COR-L47 (cell line): ENCODE results near the gene KLK6.

Experiments used
- DNase-seq: peaks from one replicate; lab custom pipeline; 2025; lab: John Stamatoyannopoulos, UW

KLK6 gene

DNA sequence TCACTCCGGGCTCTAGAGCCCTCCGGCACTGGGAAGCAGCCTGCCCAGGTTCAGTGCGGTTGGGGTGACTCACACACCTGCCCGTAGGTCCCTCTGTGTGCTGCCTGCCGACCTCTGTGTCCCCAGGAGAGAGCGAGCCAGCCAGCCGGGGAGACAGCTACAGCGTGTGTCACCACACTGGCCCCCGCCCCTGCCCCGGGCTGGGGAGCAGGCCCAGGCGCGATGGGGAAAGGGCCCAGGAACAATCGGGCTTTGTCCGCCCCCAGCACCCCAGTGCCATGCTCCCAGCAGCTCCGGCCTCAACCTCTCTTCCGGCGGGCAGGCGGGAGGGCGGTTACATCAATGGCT lies at the start of gene KLK6:
Gene KLK6, minus strand, starts transcription at position 179 of the 348 bp plus-strand sequence. CDS start 1,487 bp downstream, outside the sequence.
- no peak for DNase-seq

DNA sequence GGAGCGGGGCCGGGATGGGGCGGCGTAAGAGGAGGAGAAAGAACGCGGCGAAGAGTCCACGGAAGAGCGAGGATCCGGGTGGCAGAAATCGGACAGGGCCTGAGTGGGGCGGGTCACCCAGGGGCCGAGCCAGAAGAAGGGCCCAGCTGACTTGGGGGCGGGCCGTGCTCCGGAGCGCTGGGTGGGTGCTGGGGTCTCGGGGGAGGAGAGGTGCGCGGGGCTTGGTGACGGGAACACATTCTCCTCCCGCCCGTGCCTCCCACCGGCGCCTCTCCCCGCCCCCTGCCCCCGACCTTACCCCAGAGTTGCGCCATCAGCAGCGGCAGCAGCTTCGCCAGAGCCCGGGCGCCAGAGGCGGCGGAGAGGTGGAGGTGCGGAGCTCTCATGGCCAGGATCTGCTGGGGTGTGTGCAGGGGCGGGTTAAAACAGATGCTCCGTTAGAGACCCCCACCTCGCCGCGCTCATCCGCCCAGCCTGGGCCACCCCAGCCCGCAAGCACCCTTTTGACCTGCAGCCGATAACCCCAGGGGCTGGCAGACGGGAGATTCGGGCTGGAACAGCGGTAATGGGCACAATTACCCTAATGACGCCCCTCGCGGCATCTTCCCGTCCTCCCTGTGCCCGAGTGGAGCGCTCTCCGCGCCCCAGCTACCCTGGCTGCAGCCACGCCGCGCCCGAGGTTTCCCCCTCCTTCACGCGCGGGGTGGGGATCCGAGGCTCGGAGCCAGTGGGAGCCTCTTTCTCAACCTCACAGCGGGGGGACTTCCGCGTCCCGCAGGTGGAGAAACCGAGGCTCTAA lies 49.6 kb upstream of the KLK6 start:
- no peak for DNase-seq

DNA sequence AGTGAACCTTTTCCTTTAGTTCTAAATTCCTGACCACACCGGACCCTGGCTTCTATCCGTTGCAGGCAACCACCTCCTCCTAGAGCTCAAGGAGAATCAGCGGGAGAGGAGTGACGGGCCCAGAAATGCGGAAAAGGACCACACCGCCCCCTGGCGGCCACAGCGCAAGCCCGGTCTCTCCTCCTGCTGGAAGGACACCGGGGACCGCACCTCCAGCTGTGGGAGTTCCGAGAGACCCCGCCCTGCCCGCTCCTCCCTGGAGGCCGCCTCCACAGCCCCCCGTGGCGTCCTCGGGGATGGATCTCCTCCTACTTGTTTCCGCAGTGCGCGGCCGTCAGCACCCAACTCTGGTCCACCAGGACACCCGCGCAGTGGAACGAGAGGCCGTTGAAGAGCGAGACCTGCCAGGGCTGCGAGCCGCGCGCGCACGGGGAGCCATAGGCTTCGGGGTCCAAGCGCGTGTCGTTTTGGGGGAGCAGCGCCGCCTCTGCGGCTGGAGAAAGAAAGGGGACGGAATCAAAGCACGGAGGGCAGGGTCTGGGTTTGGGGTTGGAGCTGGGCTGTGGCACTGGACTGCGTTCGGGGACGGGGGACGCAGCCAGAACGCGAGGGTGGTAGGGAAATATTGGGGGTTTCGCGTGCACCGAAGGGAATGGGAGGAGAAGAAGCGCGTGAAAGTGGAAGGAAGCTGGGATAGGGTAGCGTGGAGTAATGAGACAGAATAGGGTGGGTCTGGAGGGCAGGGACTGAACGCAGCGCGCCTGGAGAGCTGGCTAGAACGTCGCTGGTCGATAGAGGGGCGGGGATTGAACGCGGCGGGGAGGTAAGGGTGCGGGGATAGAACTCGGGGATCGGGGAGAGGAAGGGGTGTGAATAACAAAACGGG lies 47.6 kb upstream of the KLK6 start:
- DNase-seq, result no peak

DNA sequence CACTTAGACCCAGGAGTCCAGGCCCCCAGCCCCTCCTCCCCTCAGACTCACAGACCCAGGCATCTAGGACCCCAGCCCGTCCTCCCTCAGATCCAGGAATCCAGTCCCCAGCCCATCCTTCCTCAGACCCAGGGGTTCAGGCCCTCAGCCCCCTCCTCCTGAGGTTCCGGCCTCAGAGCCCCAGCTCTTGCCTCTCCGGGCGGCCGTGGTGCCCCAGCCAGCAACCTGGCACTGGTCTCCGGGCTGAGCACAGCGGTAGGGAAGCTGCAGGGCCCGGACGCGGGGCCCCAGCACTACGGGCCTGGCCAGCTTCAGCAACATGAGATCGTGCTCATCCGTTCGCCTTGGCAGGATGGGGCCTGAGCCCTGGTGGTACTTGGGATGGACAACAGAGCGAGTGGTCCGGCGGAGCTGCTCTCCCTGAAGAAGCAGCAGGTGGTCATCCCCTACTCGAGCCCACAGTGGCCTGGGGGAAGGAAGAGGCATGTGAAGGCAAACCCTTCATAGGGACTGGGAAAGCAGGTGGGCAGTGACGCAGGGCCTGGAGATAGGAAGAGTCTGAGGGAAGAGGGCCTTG lies 46.4 kb upstream of the KLK6 start:
- no peak for DNase-seq

DNA sequence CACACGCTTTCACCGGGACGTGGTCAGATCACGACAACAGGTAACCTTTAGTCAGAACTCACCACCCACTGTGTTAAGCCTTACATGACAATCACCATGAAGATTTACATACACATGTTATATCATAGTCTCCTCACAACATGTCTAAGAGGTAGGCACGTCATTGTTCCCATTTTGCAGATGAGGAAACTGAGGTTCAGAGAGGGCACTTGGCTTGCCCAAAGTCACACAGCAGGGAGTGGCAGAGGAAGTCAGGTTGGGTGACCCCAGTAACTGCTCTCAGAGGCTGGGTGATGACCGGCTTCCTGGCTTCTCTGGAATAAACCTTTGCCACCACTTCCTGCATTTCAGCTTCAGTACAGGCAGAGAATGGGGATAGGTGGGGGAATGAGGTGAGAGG lies 44.9 kb upstream of the KLK6 start:
- DNase-seq, result no peak

DNA sequence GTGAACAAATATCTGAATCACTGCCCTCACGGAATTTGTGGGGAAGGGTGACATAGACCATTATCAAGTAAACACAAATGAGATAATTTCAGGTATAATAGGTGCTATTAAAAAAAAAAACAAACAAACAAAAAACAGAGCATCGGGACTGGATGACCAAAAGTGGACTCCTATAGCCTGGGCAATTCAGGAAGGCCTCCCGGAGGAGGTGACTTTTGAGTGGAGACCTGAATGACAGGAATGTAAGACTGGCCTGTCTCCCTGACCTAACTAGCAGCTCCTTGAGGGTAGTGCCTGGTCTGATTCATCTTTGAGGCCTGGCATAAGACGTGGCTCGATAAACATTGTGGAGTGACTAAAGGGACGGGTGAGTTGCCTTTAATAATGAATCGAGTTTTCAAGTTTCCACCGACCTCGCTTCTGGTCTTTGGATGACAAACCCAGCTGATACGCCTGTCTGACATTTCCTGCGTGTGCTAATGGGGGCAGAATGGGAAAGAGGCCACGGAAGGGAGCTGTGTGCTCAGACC lies 43.3 kb upstream of the KLK6 start:
- DNase-seq, result no peak

DNA sequence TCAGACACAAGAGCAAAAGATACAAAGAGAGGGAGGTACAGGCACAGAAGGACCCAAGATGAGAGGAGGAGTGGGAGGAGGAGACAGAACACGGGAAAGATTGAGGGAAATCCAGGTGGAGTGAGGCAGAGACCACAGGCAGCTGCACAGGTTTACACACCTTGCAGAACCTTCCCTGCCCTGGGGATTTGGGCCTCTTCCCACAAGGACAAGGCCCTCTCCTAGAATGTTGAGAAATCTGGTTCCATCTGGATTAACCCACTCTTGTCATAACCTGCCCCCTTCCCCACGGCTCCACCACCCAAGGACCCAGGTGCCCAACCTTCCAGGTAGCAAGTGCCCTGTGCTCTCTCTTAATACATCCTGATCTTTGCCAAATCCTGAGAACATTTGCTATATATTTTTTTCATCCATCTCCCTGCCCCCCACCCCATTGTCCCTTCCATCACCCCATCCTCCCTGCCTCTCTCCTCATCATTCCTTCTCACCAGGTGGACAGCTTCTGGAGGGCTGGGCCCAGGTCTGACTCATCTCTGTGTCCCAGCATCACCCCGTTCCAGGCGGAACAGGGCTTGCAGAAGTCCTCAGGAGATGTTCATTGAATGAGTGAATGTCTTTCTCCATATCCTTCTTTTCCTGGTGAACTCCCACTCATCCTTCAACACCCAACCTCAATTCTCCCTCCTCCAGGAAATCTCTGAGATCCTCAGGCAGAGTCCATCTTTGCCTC lies 40.8 kb upstream of the KLK6 start:
- no peak for DNase-seq

DNA sequence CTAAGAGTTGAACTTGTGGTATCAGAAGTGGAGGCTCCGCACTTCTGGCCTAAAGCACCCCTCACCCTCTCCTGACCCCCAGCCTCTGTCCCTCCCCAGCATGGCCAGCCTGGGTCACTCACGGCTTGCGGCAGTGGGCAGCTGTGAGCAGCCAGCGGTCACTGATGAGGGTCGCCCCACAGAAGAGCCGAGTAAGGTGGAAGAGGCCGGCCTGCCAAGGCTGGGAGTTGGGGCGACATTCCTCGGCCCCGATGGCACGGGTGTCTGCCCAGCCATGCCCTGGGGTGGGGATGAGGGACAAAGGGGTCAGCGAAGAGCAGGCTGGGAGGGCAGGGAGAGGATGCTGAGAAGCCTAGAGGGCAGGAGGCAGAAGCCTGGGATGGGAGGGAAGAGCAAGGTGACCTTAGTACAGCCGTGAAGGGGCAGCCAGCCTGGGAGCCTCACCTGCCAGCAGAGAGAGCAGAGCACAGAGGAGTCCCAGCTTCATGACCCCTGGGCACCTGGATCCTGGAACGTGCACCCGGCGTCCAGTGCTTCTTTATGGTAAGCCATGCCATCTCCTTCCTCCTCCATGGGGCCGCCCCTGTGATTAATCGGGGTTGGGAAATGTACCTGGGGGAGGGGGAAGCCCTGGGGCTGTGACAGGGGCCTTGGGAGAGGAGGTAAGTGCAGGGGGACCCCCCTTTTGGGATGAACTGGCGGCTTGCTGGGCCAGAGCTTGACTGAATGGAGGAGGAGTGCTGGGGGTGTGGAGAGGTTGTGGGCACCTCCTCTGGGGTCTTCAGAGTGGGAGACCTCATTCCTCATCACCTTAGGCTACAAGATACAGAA lies 39.9 kb upstream of the KLK6 start:
- DNase-seq, result no peak

DNA sequence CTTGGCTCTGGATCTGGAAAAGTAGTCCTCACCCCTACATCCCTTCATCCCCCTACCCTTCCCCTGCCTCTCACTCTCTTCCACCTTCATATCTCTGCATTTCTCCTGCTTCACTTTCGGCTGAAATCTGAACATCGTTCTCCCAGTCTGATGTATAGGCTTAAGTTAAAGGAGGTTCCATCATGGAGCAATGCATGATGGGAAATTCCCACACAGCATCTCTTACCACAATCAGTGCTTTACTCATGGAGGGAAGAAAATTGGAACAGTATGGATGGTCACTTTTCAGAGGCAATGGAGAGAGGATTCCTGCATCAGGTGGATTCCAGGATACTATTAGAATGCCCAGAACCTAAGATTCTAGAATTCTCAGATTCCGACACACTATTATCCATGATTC lies 38.1 kb upstream of the KLK6 start:
- DNase-seq, result no peak

DNA sequence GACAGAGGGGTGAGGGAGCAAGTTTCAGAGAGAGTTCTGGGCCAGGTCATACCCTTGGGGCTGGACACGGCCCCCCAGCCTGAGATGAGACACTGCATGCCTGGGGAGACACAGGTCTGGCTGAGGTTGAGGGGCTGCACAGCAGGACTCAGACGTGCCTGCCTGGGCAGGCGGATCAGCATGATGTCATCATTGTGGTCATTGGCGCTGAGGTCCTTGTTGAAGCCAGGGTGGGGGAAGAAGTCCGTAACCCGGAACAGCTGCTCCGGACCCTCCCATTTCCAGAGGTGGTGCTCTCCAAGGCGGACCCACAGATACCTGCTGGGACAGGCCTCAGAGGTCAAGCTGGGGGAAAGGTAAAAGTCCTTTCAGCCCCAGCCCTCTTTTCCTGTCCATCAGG lies 37.0 kb upstream of the KLK6 start:
- DNase-seq, result no peak

DNA sequence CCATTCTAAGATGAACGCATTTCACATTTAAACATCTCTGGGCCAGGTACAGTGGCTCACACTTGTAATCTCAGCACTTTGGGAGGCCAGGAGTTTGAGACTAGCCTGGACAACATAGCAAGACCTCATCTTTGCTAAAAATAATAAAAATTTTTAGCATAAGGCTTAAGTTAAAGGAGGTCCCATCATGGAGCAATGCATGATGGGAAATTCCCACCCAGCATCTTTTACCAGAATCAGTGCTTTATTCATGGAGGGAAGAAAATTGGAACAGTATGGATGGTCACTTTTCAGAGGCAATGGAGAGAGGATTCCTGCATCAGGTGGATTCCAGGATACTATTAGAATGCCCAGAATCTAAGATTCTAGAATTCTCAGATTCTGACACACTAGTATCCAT lies 35.9 kb upstream of the KLK6 start:
- no peak for DNase-seq

DNA sequence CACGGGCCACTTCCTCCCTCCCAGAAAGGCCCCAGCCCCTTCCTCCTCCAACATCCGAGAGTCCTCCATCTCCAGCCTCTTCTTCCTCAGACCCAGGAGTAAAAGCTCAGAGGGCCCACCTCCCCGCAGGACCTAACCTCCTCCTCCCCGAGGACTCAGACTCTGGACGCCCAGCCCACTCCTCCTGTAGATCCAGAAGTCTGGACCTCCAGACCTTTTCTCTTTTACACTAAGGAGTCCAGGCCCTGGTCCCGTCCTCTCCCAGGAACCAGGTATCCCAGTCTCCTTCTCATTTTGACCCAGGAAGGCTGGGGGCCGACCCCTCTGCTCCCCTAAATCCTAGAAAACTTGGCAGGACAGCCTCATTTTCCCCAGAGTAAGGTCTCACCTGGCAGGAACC lies 33.9 kb upstream of the KLK6 start:
- DNase-seq, result no peak

DNA sequence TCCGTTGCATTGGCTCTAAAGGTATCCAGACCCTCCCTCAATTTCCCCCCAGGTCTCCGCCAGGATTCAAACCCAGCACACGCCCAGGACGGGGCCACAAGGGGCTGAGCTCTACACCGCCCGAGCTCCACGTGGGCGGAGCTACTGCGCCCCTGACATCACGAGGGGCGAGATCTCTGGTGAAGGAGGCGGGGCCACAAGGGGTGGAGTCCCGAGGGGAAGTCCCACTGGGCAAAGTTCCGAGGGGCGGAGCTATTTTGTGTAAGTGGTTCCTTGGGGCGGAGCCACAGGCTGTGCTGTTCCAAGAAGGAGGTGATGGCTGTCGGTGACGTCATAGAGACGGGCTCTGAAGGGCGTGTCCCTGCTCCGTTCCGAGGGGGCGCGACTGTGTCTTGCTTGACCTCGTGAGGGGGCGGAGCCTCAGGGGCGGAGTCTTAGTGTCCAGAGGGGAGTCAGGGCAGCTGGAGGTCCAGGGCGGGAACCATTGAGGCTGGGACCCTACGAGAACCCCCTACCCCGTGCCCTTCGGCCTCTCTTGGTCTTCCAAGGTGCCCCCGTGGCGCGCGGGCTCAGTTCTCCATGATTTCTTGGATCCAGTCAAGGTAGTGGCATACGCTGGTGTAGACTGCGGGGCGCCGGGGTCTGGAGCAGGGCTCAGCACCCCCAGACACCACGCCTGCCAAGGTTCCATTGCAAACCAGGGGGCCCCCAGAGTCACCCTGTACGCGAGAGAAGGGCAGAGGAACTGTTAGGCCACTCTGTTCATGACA lies 33.3 kb upstream of the KLK6 start:
- no peak for DNase-seq

DNA sequence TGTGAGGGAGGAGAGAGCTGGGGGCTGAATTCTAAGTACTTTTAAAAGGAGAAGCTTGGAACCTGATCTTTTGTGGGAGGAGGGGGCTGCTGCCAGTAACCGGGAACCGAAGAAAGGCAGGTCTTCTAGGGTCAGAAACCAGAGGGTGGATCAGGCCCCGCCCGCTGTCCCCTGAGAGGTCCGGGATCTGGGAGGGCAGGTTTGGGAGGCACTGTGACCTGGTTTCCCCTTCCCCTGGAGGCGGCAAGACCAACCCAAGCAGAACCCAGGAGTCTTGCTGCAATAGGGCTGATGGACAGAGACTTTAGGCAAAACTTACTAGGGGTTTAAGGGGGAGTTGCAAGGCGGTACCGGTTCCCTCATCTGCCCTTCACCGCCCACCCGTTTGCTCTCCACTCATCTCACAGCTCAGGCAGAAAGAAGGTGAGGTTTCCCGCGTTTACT lies 32.7 kb upstream of the KLK6 start:
- DNase-seq, result no peak

DNA sequence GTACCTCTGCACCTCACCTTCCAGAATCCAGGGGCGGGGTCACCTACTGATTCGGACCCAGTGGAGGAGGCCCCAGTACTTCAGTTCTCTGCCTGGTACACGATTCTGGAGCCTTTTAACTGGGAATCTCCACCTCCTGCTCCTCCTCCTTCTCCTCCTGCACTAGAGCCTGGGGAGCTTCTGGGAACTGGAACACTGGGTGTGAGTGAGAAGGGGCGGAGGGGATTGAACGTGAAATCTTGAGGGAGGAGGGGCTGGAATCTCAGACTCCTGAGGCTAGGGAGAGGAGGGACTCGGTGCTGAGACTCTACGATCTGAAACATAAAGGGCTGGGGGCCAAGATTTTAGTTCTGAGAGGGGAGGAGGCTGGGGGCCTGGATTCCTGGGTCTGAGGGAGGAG lies 32.1 kb upstream of the KLK6 start, which contains the start of gene KLK8:
Gene KLK8, minus strand, starts transcription at position 90 of the 400 bp plus-strand sequence. CDS start 437 bp downstream, outside the sequence.
- DNase-seq, result no peak

DNA sequence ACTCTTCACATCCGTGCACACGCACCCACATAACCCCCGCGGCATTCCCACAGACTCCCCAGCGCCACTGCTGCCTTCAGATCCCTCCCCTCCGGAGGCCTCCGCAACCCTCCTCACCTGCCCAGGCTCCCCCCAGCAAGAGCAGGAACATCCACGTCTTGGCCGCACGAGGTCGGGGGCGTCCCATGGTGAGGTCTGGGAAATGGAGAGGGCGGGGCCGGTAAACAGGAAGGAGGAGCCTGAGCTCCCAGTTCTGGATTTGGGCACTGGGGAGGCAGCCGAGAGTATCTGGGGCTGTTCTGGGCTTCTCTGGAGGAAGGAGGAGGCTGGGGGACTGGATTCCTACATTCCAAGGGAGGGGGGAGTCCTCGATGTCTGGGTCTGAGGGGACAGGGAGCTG lies 31.6 kb upstream of the KLK6 start:
- DNase-seq, result no peak

DNA sequence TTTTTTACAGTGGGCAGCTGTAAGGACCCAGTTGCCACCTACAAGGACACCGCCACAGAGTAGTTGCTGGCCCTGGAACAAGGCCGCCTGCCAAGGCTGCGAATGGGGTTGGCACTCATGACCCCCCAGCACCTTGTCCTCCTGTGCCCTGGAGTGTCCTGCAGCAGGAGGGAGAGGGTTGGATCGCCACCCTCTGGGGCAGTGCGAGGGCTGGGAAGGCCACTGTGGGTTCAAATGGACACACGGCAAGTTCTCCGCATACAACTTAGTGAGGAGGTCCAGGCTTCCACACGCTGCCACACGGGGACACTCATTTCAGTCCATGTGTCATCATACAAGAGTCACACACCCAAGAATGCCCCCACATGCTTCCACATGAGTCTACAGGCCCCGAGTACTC lies 31.0 kb upstream of the KLK6 start:
- DNase-seq, result no peak

DNA sequence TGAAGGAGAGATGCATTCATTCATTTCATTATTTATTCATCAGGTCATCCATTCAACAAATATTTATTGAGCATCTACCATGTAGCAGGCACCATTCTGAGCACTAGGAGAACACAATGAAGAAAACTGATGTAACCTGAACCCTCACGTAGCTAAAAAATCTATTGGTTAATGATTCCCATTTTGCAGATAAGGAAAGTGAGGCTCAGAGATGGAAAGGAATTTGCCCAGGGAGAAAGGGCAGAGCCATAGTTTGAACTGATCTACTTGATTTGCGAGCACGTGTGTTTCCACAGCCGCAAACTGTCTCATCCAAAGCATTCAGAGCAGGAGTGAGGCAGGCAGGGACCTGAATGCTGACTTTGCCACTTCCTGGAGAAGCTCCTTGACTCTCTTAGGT lies 29.3 kb upstream of the KLK6 start:
- DNase-seq, result no peak

DNA sequence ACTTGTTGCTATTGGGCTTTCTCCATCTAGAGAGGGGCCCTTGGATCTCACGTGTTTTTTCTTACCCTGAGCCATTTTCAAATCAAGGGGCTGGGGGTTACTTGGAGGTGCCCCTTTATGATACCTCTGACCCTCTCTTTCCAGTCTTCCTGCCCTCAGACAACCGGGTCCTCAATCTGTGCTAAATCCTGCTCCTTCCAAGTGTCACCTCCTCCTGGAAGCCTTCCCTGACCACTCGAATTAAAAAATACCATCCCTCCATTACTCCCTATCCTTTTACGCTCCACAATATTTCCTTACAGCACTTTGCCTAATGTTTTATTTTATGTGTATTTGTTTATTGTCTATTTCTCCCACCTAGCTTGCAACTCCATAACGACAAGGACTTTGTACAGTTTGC lies 28.7 kb upstream of the KLK6 start:
- DNase-seq, result no peak

DNA sequence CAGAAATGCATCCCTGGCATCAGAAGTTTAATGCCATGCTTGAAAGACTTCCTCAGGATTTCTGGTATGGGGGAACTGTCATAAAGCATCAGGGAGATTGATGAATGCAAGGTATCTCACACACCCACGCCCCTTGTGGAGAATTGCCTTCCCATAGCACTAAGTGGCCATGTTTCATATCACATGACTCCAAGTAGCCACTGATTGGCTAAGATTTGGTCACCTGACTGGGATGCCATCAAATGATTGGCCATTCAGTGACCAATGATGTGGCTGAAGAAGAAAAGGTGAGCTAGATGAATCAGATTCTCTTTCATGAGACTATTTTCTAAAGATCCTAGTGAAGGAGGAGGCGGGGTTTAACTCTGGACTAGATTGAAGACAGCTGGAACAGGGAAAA lies 24.7 kb upstream of the KLK6 start:
- no peak for DNase-seq
